ENCODE results near the gene SEC24D. TPM values are rescaled to one million over a fixed set of nuclear protein-coding genes. Genes with fewer than 3 reads are reported as not detected.

The SEC24D gene
- total RNA-seq, 4 donors from 2014 or later = 14.5 to 51.5 (median 28.2) TPM

DNA sequence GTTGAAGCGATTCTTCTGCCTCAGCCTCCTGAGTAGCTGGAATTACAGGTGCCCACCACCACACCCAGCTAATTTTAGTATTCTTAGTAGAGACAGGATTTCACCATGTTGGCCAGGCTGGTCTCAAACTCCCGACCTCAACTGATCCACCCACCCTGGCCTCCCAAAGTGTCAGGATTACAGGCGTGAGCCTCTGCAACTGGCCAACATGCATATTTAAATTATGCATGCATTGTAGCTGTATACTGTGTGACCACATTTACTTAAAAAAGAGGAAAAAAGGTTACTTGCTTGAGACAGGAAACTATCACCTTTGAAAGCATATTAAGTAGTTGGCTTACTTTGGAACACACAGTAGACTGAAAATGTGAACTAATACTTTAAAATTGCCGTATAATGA lies 121.2 kb downstream of the SEC24D start:
- TF ChIP-seq, protein P1, sequence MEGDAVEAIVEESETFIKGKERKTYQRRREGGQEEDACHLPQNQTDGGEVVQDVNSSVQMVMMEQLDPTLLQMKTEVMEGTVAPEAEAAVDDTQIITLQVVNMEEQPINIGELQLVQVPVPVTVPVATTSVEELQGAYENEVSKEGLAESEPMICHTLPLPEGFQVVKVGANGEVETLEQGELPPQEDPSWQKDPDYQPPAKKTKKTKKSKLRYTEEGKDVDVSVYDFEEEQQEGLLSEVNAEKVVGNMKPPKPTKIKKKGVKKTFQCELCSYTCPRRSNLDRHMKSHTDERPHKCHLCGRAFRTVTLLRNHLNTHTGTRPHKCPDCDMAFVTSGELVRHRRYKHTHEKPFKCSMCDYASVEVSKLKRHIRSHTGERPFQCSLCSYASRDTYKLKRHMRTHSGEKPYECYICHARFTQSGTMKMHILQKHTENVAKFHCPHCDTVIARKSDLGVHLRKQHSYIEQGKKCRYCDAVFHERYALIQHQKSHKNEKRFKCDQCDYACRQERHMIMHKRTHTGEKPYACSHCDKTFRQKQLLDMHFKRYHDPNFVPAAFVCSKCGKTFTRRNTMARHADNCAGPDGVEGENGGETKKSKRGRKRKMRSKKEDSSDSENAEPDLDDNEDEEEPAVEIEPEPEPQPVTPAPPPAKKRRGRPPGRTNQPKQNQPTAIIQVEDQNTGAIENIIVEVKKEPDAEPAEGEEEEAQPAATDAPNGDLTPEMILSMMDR (IDR thresholded peaks at IDR 0.05; ENCODE audit: low read depth) = no peak

DNA sequence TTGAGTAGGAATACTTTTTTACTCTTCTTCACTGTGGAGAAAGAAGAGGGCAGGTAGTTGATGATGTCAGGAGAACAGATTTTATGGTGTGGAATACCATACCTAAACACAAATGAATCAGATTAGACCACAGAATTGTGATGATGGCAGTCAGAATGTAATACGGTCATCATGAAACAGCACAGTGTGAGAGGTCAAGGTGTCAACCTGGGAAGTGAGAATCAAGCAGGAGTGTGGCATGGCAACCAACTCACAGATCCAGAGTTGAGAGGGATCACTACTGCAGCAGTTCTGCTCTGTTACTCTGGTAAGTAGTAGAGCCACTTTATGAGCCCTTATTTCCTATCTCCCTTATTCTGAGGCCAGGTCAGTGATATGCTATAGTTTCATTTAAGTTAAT lies 123.1 kb downstream of the SEC24D start:
- TF ChIP-seq, protein P1 (IDR thresholded peaks at IDR 0.05; ENCODE audit: low read depth) = no peak

DNA sequence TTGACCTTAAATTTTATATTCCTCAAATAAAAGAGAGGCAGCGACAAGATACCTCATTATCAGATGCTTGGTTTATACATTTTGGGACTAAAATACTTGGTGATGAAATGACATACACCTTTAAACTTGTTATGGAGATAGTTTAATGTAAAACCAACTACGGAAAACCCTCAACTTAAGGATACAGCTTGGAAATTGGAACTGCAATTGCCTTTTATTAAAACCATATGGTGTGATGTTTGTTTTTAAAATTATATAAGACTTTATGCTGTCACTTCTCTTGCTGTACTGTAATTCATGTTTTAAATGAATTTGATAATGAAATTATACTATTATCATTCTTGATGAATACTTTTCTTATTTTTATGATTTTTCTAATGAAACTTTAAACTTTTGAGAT lies 124.9 kb downstream of the SEC24D start:
- TF ChIP-seq, protein P1 (IDR thresholded peaks at IDR 0.05; ENCODE audit: low read depth) = no peak

DNA sequence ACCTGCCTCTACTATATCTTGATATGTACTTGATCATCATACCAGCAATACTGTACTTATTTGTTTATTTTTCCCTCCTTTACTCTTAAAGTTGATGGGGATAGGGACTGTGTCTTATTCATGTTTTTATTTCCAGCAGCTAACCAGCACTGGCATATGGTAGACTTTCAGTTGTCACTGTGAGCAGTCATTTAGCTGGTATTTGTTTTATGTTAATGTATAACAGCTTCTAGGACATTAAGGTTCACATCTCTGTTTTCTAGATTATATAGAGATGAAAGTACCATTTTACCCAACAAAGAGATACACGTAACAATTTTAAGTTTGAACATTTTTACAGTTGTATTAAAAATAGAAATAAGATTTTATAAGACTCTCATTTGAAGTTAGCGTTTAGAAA lies 132.8 kb downstream of the SEC24D start:
- TF ChIP-seq, protein P1 (IDR thresholded peaks at IDR 0.05; ENCODE audit: low read depth) = no peak

DNA sequence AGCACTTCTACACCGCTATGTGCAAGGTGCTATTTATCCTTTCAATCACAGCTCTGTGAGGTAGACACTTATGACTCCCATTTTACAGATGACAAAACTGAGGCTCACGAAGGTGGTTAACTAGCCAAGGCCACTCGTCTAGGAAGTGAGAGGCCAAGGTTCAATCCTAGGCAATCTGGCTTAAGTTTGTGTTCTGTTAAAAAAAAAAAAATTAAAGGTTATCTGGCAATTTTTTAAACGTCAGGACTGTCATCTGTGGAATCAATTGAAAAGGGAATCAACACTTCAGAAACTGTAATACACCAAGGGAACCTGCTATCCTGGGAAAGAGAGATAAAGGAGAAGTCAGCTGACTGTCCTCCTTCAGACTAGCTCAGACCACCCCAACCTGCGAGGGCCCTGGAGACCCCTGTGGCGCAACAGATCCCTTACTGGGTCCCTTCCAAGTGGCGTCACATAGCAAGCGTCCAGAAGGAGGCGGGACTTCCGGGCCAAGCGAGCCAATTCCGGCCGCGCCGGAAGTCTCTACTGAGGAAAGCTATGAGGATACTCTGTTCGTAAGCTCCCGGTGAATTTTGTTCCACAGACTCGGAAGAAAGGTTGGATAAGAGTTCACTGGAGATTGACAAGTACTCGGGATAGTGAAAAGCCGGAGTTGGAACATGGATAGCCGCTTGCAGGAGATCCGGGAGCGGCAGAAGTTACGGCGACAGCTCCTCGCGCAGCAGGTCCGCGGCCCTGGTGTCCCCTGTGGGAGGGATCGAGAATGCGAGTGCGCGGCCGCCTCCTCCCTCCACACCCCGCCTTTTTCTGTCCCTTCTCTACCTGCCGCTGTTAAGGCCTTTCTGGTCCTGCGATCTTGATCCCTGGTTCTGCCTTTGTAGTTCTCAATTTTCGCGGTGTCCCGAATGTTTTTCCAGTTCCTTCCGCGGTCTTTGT lies 150.8 kb downstream of the SEC24D start, which contains the start of gene METTL14:
TSS of gene METTL14 (plus strand) at position 520 of the 939 bp plus-strand sequence. CDS start at position 663, 143 bp downstream.
- TF ChIP-seq, protein P1 (IDR thresholded peaks at IDR 0.05; ENCODE audit: low read depth) = no peak

DNA sequence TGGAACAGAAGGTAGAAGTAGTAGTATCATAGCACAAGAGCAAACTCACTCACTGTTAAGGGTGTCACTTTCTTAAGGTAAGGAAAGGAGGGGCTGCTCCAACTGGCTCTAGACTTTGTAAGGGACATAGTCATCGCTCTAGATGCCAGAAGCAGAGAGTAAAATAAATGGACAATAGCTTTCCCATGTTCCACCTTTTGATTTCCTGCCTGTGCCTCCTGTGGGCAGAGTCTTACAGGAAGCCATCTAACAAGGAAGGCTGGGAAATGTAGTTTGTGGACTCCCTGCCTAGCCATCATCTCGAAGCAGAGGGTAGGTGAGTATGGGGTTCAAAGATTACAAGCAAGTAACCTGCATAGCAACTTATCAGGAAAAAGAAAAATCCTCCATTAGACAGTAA lies 152.4 kb downstream of the SEC24D start:
- TF ChIP-seq, protein P1 (IDR thresholded peaks at IDR 0.05; ENCODE audit: low read depth) = no peak

DNA sequence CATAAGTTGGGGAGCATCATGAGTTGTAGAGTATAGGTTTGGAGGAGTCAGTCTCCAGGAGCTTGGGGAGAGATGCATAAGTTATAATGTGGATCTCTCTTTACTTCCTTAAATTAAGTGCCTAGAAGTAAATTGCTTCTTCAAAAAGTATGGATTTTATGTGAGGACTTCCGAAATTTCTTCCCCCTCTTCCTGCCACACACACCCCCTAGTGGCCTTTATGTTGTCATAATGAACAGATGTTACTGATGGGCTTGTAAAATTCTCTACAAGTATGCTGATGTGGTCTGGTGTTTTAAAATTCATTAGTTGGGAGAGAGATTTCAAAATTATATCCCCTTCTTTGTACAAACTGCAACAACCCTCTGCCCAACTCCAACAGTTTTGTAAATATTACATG lies 153.0 kb downstream of the SEC24D start:
- TF ChIP-seq, protein P1 (IDR thresholded peaks at IDR 0.05; ENCODE audit: low read depth) = no peak
